Hepatocyte (in vitro differentiated cells): ENCODE data around the gene FAM222B. TPM values are rescaled to one million over a fixed set of nuclear protein-coding genes. Genes with fewer than 3 reads are reported as not detected.

Experiments used
- DNase-seq: peaks from one replicate; pipeline ENCODE4 v3.0.0-alpha.2; 2016; ENCODE audit warnings: low spot score
- H2AFZ ChIP-seq: fragments of 200-600 bp; sonication (generic); 2 replicates; pipeline ENCODE4 v1.6.0; 2016; ENCODE audit warnings: antibody characterized with exemption, mild to moderate bottlenecking
- H3K27ac ChIP-seq: fragments of 200-600 bp; sonication (generic); 2 replicates; pipeline ENCODE4 v1.5.1; 2016; ENCODE audit warnings: mild to moderate bottlenecking
- H3K27me3 ChIP-seq: fragments of 200-600 bp; sonication (generic); 2 replicates; pipeline ENCODE4 v1.6.1; 2016
- H3K36me3 ChIP-seq: fragments of 200-600 bp; sonication (generic); replicated peaks from 2 replicates; pipeline ENCODE4 v1.5.1; 2016; ENCODE audit warnings: low read depth; ENCODE audit not compliant: insufficient read depth
- H3K4me1 ChIP-seq: fragments of 200-600 bp; sonication (generic); 2 replicates; pipeline ENCODE4 v1.5.1; 2016; ENCODE audit warnings: mild to moderate bottlenecking, moderate library complexity; ENCODE audit not compliant: insufficient read depth
- H3K4me2 ChIP-seq: fragments of 200-600 bp; sonication (generic); 2 replicates; pipeline ENCODE4 v1.6.0; 2016
- H3K4me3 ChIP-seq: fragments of 200-600 bp; sonication (generic); 2 replicates; pipeline ENCODE4 v1.5.1; 2016; ENCODE audit warnings: mild to moderate bottlenecking
- H3K79me2 ChIP-seq: fragments of 200-600 bp; sonication (generic); 2 replicates; pipeline ENCODE4 v1.6.0; 2017; ENCODE audit warnings: mild to moderate bottlenecking
- H3K9me2 ChIP-seq: fragments of 200-600 bp; sonication (generic); replicated peaks from 2 replicates; pipeline ENCODE4 v1.6.0; 2017; ENCODE audit warnings: mild to moderate bottlenecking; ENCODE audit not compliant: insufficient read depth
- H3K9me3 ChIP-seq: fragments of 200-600 bp; sonication (generic); 2 replicates; pipeline ENCODE4 v1.5.1; 2016; ENCODE audit warnings: low read depth, mild to moderate bottlenecking
- H4K20me1 ChIP-seq: fragments of 200-600 bp; sonication (generic); 2 replicates; pipeline ENCODE4 v1.6.0; 2016; ENCODE audit warnings: mild to moderate bottlenecking; ENCODE audit not compliant: insufficient read depth, poor library complexity, severe bottlenecking
- EZH2 ChIP-seq: fragments of 200-600 bp; sonication (generic); IDR thresholded peaks from 2 replicates; pipeline ENCODE4 v1.6.1; 2016; ENCODE audit warnings: antibody characterized with exemption, mild to moderate bottlenecking, borderline replicate concordance
- EZH2phosphoT487 ChIP-seq: fragments of 200-600 bp; sonication (generic); IDR thresholded peaks from one replicate; pipeline ENCODE4 v1.6.1; 2018; ENCODE audit warnings: antibody characterized with exemption, mild to moderate bottlenecking, low read depth, moderate library complexity; ENCODE audit not compliant: unreplicated experiment, severe bottlenecking
- WGBS: methylation state at CpG from one replicate; pipeline ENCODE4 v1.1.6; 2016; ENCODE audit warnings: low lambda C conversion rate; ENCODE audit errors: missing lambda C conversion rate; 5-methylcytosine and 5-hydroxymethylcytosine counted together
- polyA plus RNA-seq: library from polyadenylated mRNA; unstranded; fragments of >200 nt; fragmentation: Nextera tagmentation; extraction: Ambion mirVana; gene quantifications from 2 replicates; pipeline ENCODE4 v1.2.1, GENCODE V29; 2016
- total RNA-seq: library from RNA; depleted of rRNA; stranded (reverse); fragments of >200 nt; gene quantifications from 2 replicates; pipeline ENCODE4 v1.2.3, GENCODE V29; 2014
- TF ChIP-seq, protein P1 (sequence below): fragments of 200-600 bp; sonication (generic); IDR thresholded peaks from 2 replicates; pipeline ENCODE4 v1.5.1; 2016; ENCODE audit warnings: antibody characterized with exemption, mild to moderate bottlenecking; ENCODE audit not compliant: poor library complexity

FAM222B gene, protein sequence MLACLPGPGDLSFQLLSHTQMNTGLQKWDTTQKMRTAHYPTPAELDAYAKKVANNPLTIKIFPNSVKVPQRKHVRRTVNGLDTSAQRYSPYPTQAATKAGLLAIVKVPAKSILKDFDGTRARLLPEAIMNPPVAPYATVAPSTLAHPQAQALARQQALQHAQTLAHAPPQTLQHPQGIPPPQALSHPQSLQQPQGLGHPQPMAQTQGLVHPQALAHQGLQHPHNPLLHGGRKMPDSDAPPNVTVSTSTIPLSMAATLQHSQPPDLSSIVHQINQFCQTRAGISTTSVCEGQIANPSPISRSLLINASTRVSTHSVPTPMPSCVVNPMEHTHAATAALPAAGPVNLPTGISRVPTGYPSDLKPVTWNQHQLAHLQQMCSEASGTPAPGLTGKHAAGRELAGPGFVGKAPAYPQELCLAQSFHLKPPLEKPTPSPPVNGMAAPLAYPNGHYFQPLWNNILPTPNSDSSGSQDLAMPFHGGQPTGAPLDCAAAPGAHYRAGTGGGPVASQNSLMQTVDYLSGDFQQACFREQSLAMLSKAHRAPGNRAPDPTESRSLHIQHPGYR
- 7.9 and 10.3 TPM in 2 replicates for total RNA-seq
- 28.5 and 36.0 TPM in 2 replicates for polyA plus RNA-seq

DNA sequence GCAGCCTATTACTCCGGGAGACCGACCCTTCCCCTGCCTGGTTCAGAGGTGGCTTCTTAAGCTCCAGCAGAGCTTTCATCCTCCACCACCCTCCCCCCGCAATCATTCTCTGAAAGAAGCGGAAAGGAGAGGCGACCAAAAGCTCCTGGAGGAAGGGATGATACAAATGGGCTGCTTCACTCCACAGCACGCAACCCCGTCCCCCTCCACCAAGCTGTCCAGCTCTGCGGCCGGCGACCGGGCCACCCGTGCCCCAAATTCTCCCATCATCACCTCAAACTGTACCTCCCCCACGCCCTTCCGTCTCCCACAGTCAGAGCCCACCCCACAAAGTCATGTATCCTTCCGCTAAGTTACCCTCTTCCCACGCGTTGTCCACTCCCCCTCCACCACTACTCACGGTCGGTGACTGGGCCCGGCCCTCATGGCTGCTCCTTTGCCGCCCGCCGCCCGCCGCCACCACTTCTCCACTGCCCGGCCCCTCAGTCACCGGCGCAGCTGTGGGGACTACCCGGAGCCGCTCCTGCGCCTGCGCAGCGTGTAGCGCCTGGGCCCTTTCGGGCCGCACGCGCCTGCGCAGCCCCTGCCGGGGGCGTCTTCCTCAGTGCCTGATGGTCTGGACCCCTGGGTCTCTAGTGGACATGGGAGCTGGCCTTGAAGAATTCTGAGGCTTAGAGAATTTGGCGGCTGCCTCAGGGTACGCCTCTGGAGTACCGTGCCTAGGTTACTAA is at the start of gene FAM222B:
Gene FAM222B, minus strand, starts transcription at position 509 of the 731 bp plus-strand sequence. CDS start 76,123 bp downstream, outside the sequence.
- no peaks in the 10 kb centered on the region for H3K9me2 ChIP-seq
- H3K4me1 ChIP-seq, result peaks cover 5% of the 10 kb centered on the region
- no peaks in the 10 kb centered on the region for H3K36me3 ChIP-seq
- H3K27me3 ChIP-seq, result no peaks in the 10 kb centered on the region
- peak; percentile 94 for DNase-seq
- H4K20me1 ChIP-seq, result no peaks in the 10 kb centered on the region
- TF ChIP-seq EZH2 (no peak), EZH2phosphoT487 (no peak)
- TF ChIP-seq, protein P1, sequence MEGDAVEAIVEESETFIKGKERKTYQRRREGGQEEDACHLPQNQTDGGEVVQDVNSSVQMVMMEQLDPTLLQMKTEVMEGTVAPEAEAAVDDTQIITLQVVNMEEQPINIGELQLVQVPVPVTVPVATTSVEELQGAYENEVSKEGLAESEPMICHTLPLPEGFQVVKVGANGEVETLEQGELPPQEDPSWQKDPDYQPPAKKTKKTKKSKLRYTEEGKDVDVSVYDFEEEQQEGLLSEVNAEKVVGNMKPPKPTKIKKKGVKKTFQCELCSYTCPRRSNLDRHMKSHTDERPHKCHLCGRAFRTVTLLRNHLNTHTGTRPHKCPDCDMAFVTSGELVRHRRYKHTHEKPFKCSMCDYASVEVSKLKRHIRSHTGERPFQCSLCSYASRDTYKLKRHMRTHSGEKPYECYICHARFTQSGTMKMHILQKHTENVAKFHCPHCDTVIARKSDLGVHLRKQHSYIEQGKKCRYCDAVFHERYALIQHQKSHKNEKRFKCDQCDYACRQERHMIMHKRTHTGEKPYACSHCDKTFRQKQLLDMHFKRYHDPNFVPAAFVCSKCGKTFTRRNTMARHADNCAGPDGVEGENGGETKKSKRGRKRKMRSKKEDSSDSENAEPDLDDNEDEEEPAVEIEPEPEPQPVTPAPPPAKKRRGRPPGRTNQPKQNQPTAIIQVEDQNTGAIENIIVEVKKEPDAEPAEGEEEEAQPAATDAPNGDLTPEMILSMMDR, result no peak
- peak within 1 kb of the TSS; percentile 80 for H3K4me3 ChIP-seq
- no peaks in the 10 kb centered on the region for H3K9me3 ChIP-seq
- H2AFZ ChIP-seq, result peak within 1 kb of the TSS; percentile 97
- H3K27ac ChIP-seq, result peak within 1 kb of the TSS; percentile 88
- H3K79me2 ChIP-seq, result peaks cover 55% of the 10 kb centered on the region
- H3K4me2 ChIP-seq, result peak within 1 kb of the TSS; percentile 95
- WGBS, result under 1% methylated on average over 41 of the region's 44 CpGs

DNA sequence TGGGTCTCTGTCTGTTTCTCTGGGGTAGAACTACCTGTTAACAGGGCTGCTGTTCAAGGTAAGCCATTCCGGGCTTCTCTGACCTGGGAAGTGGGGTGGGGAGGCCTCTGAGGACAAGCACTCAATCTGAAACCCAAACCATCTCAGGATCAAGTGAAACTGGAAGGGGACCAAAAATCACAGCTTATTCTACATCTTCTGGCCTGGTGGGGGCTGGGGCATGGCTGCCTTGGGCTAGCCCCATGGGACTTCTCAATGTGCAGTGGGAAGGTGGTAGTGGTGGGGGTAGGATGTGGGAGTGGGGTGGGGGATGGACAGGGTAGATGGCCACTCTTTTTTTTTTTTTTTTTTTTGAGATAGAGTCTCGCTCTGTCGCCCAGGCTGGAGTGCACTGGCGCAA is 49.4 kb upstream of the FAM222B start:
- H3K79me2 ChIP-seq, result peaks cover 46% of the 10 kb centered on the region
- H3K4me2 ChIP-seq, result no peak overlapping the region
- no peak for DNase-seq
- H3K4me3 ChIP-seq, result no peak overlapping the region
- no peak overlapping the region for H3K27ac ChIP-seq
- H2AFZ ChIP-seq, result no peak overlapping the region
- no peak for TF ChIP-seq EZH2phosphoT487
- TF ChIP-seq EZH2, result no peak
- TF ChIP-seq, protein P1, result no peak
- WGBS, result 97% methylated on average over 2 of the region's 4 CpGs
- H3K36me3 ChIP-seq, result no peaks in the 10 kb centered on the region
- no peaks in the 10 kb centered on the region for H3K9me3 ChIP-seq
- no peaks in the 10 kb centered on the region for H3K9me2 ChIP-seq
- H3K4me1 ChIP-seq, result peaks cover 9% of the 10 kb centered on the region
- H3K27me3 ChIP-seq, result no peaks in the 10 kb centered on the region
- peaks cover 6% of the 10 kb centered on the region for H4K20me1 ChIP-seq

DNA sequence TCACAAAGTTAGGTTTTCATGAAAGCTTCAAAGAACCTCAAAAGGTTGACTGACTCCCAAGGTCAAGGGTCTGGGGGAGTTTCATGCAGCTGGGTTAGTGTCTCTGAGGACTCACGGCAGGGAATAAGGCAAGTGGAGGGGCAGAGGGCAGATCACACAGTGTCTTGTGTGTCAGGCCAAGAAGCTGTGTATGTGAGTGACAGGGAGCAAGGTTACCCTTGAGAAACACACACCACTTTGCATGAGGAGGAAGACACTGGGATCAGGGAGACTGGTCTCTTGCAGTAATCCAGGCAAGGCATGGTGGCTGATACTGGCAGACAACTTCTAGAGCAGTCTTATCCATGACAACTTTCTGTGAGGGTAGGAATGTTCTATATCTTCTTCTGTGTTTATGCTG is 48.6 kb upstream of the FAM222B start:
- Histone ChIP-seq H3K27ac (no peak overlapping the region), H3K4me3 (no peak overlapping the region), H3K4me2 (no peak overlapping the region), H3K9me3 (no peaks in the 10 kb centered on the region), H3K27me3 (no peaks in the 10 kb centered on the region), H4K20me1 (peaks cover 6% of the 10 kb centered on the region), H3K9me2 (no peaks in the 10 kb centered on the region), H3K79me2 (peaks cover 38% of the 10 kb centered on the region), H3K36me3 (no peaks in the 10 kb centered on the region), H3K4me1 (peaks cover 5% of the 10 kb centered on the region), H2AFZ (no peak overlapping the region)
- DNase-seq, result no peak
- TF ChIP-seq, protein P1, result no peak
- 100% methylated on average over 1 of the region's 1 CpG for WGBS
